Osteoblast (primary cell): Measurements from ENCODE around the gene CCNJL. TPM values are rescaled to one million over a fixed set of nuclear protein-coding genes. Genes with fewer than 3 reads are reported as not detected.

ENCODE experiments used
- DNase-seq: peaks from one replicate; pipeline ENCODE4 v3.0.0; 2011; ENCODE audit warnings: low spot score, mixed read lengths; ENCODE audit not compliant: insufficient read length; ENCODE audit errors: missing footprints
- H2AFZ ChIP-seq: 2 replicates; pipeline ENCODE4 v1.6.0; 2011; ENCODE audit warnings: mild to moderate bottlenecking, low read length
- H3K27ac ChIP-seq: 2 replicates; pipeline ENCODE4 v1.5.1; 2011; ENCODE audit warnings: mild to moderate bottlenecking, low read depth, low read length, moderate library complexity
- H3K27me3 ChIP-seq: 2 replicates; pipeline ENCODE4 v1.6.0; 2012; ENCODE audit warnings: mild to moderate bottlenecking, control low read depth, inconsistent platforms, low read length, moderate library complexity; ENCODE audit not compliant: insufficient read depth
- H3K36me3 ChIP-seq: 2 replicates; pipeline ENCODE4 v1.5.1; 2011; ENCODE audit warnings: mild to moderate bottlenecking, low read length, control low read depth, moderate library complexity; ENCODE audit not compliant: insufficient read depth
- H3K4me1 ChIP-seq: 2 replicates; pipeline ENCODE4 v1.5.1; 2011; ENCODE audit warnings: mild to moderate bottlenecking, low read length, control low read depth, moderate library complexity; ENCODE audit not compliant: insufficient read depth
- H3K4me2 ChIP-seq: 2 replicates; pipeline ENCODE4 v1.6.0; 2011; ENCODE audit warnings: mild to moderate bottlenecking, low read length; ENCODE audit not compliant: insufficient read depth
- H3K4me3 ChIP-seq: fragments of 200-600 bp; sonication (generic); 3 replicates; pipeline ENCODE4 v1.5.1; 2012; ENCODE audit warnings: mild to moderate bottlenecking, low read length, inconsistent platforms; ENCODE audit not compliant: insufficient read depth
- H3K79me2 ChIP-seq: 2 replicates; pipeline ENCODE4 v1.6.0; 2012; ENCODE audit warnings: mild to moderate bottlenecking, low read length, control low read depth, inconsistent platforms; ENCODE audit not compliant: insufficient read depth
- H3K9me3 ChIP-seq: 2 replicates; pipeline ENCODE4 v1.5.1; 2011; ENCODE audit warnings: low read depth, low read length, control low read depth
- H4K20me1 ChIP-seq: 2 replicates; pipeline ENCODE4 v1.6.0; 2012; ENCODE audit warnings: mild to moderate bottlenecking, low read length, control low read depth; ENCODE audit not compliant: insufficient read depth
- CTCF ChIP-seq: IDR thresholded peaks from 2 replicates; pipeline ENCODE4 v1.5.1; 2011; ENCODE audit warnings: mild to moderate bottlenecking, low read depth, low read length, moderate library complexity; ENCODE audit errors: extremely low read depth
- total RNA-seq: library from RNA; depleted of rRNA; stranded (reverse); fragments of >200 nt; gene quantifications from 2 replicates; pipeline ENCODE4 v1.2.3, GENCODE V29; 2012

CCNJL gene
- total RNA-seq, 1 donor, result 1.1 TPM

- H2AFZ ChIP-seq, result no peak overlapping the region
- H3K36me3 ChIP-seq, result no peaks in the 10 kb centered on the region
- H3K79me2 ChIP-seq, result no peaks in the 10 kb centered on the region
- no peaks in the 10 kb centered on the region for H3K27me3 ChIP-seq
- H4K20me1 ChIP-seq, result no peaks in the 10 kb centered on the region
- H3K4me3 ChIP-seq, result no peak overlapping the region
- no peak overlapping the region for H3K4me2 ChIP-seq
- DNase-seq, result no peak
- no peak overlapping the region for H3K27ac ChIP-seq
- H3K4me1 ChIP-seq, result no peaks in the 10 kb centered on the region
- no peaks in the 10 kb centered on the region for H3K9me3 ChIP-seq
- peak; percentile 12 for TF ChIP-seq CTCF
Observed at GRCh38 chr5:160266752-160267345, 45.5 kb downstream of the CCNJL start.

GRCh38 chr5:160266044-160266443 lies 46.3 kb downstream of the CCNJL start:
- Histone ChIP-seq H3K4me2 (no peak overlapping the region), H3K36me3 (no peaks in the 10 kb centered on the region)

GRCh38 chr5:160263326-160263855 lies 49.0 kb downstream of the CCNJL start:
- H3K9me3 ChIP-seq, result no peaks in the 10 kb centered on the region
- no peak overlapping the region for H3K4me2 ChIP-seq
- peaks cover 3% of the 10 kb centered on the region for H4K20me1 ChIP-seq
- no peak for TF ChIP-seq CTCF
- H3K36me3 ChIP-seq, result no peaks in the 10 kb centered on the region
- H2AFZ ChIP-seq, result no peak overlapping the region
- no peak overlapping the region for H3K27ac ChIP-seq
- no peaks in the 10 kb centered on the region for H3K27me3 ChIP-seq
- no peak for DNase-seq
- no peak overlapping the region for H3K4me3 ChIP-seq
- H3K4me1 ChIP-seq, result no peaks in the 10 kb centered on the region
- no peaks in the 10 kb centered on the region for H3K79me2 ChIP-seq

More at GRCh38 chr5:160266044-160266443, 46.3 kb downstream of the CCNJL start:
- no peak for DNase-seq
- Histone ChIP-seq H4K20me1 (no peaks in the 10 kb centered on the region), H3K27me3 (no peaks in the 10 kb centered on the region), H3K79me2 (no peaks in the 10 kb centered on the region), H3K9me3 (no peaks in the 10 kb centered on the region), H2AFZ (no peak overlapping the region), H3K4me3 (no peak overlapping the region), H3K27ac (no peak overlapping the region), H3K4me1 (no peaks in the 10 kb centered on the region)
- TF ChIP-seq CTCF, result no peak

GRCh38 chr5:160262151-160263074 lies 50.0 kb downstream of the CCNJL start:
- Histone ChIP-seq H3K36me3 (no peaks in the 10 kb centered on the region), H3K4me1 (no peaks in the 10 kb centered on the region), H3K4me2 (no peak overlapping the region), H3K79me2 (no peaks in the 10 kb centered on the region), H3K9me3 (no peaks in the 10 kb centered on the region), H4K20me1 (peaks cover 3% of the 10 kb centered on the region), H3K27me3 (no peaks in the 10 kb centered on the region), H3K4me3 (no peak overlapping the region), H2AFZ (no peak overlapping the region), H3K27ac (no peak overlapping the region)
- DNase-seq, result no peak
- TF ChIP-seq CTCF, result no peak
